ENCODE data around the gene SAMD15.

The SAMD15 gene

GRCh38 chr14:77364146-77364545, 13.0 kb upstream of the SAMD15 start:
- H3K9me3 ChIP-seq (ENCODE audit: control insufficient read depth, insufficient read depth, low read depth, low read length) = no peaks in the 10 kb centered on the region; the same call in 1 of the 2 replicates
- ChIA-PET POLR2A (interaction anchor here (0.9 to 1.3 kb wide), 2 partner anchors 13 to 43 kb away, joined by 3 to 4 read pairs; partner anchors contain the start of genes GSTZ1, POMT2, SAMD15 and TMED8), CTCF (no interaction called here)
- no peaks in the 10 kb centered on the region; a peak in 1 of 3 replicates for H3K36me3 ChIP-seq (ENCODE audit: control insufficient read depth in 2 of 2, insufficient read depth in 1 of 2, low read length in 2 of 2)
- TF ChIP-seq ZNF18 (tag by site-specific recombination; IDR thresholded peaks at IDR 0.05) (no peak), ZNF658 (tag by site-specific recombination; IDR thresholded peaks at IDR 0.05) (no peak), ZNF518A (tag by site-specific recombination; conservative IDR thresholded peaks at IDR 0.05; ENCODE audit: low read depth) (no peak), ZFP41 (tag by site-specific recombination; IDR thresholded peaks at IDR 0.05; ENCODE audit: borderline replicate concordance) (no peak), ZSCAN18 (tag by site-specific recombination; IDR thresholded peaks at IDR 0.05) (no peak), ZFP3 (tag by site-specific recombination; IDR thresholded peaks at IDR 0.05; ENCODE audit: low read depth) (no peak), ZNF24 (tag by site-specific recombination; IDR thresholded peaks at IDR 0.05) (no peak), ZNF324 (tag by site-specific recombination; IDR thresholded peaks at IDR 0.05) (no peak), ZNF391 (tag by site-specific recombination; IDR thresholded peaks at IDR 0.05; ENCODE audit: borderline replicate concordance, low read depth) (no peak), INSM2 (tag by site-specific recombination; IDR thresholded peaks at IDR 0.05) (no peak), SALL2 (tag by site-specific recombination; IDR thresholded peaks at IDR 0.05; ENCODE audit: borderline replicate concordance) (no peak), ZNF280C (tag by site-specific recombination; IDR thresholded peaks at IDR 0.05) (no peak), ZNF341 (tag by site-specific recombination; IDR thresholded peaks at IDR 0.05; ENCODE audit: low read depth) (no peak), ZNF132 (tag by site-specific recombination; IDR thresholded peaks at IDR 0.05; ENCODE audit: borderline replicate concordance) (no peak), ZNF423 (tag by site-specific recombination; IDR thresholded peaks at IDR 0.05) (no peak), OSR2 (tag by site-specific recombination; IDR thresholded peaks at IDR 0.05) (no peak), ZNF354C (tag by site-specific recombination; IDR thresholded peaks at IDR 0.05; ENCODE audit: borderline replicate concordance, low read depth) (no peak), ELK4 (IDR thresholded peaks at IDR 0.05; ENCODE audit: borderline replicate concordance, low read depth, low read length) (no peak)
- H3K27ac ChIP-seq (ENCODE audit: extremely low read depth, low read depth, low read length) = no peak overlapping the region
- H3K4me3 ChIP-seq (ENCODE audit: low read depth, low read length) = no peak overlapping the region
- no peaks in the 10 kb centered on the region for H3K4me1 ChIP-seq (ENCODE audit: control insufficient read depth, insufficient read depth, low read length)

Data from HEK293 (cell line).